Effector CD4-positive, alpha-beta T cell (primary cell): ENCODE measurements around the gene NTF4.
"Not testable (repeated sequence)": the region's sequence is repeated elsewhere in the genome, so short reads cannot be mapped to it uniquely, and the experiment has no call there.

Experiments
- DNase-seq: peaks from one replicate; pipeline ENCODE4 v3.0.0-alpha.2; 2020

The NTF4 gene

GRCh38 chr19:49086296-49086695 lies 21.7 kb upstream of the NTF4 start:
- DNase-seq = no peak

DNA sequence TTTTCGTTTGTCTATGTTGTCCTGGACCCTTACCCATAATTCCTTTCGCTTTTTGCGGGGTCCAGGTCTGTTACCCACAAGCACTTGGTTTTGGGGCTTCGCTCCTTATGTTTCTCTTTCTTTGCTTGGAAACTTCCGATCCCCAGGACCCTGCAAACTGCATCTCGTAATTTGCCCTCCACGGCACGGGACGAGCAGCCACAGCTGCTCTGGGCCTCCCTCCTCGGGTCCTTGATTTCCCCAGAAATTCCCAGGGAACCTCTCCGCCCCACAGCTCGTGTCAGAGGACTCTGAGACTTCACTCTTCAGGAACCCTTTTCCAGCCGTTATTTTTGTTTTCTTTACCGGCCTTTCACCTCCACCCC lies 21.2 kb upstream of the NTF4 start:
- no peak for DNase-seq

DNA sequence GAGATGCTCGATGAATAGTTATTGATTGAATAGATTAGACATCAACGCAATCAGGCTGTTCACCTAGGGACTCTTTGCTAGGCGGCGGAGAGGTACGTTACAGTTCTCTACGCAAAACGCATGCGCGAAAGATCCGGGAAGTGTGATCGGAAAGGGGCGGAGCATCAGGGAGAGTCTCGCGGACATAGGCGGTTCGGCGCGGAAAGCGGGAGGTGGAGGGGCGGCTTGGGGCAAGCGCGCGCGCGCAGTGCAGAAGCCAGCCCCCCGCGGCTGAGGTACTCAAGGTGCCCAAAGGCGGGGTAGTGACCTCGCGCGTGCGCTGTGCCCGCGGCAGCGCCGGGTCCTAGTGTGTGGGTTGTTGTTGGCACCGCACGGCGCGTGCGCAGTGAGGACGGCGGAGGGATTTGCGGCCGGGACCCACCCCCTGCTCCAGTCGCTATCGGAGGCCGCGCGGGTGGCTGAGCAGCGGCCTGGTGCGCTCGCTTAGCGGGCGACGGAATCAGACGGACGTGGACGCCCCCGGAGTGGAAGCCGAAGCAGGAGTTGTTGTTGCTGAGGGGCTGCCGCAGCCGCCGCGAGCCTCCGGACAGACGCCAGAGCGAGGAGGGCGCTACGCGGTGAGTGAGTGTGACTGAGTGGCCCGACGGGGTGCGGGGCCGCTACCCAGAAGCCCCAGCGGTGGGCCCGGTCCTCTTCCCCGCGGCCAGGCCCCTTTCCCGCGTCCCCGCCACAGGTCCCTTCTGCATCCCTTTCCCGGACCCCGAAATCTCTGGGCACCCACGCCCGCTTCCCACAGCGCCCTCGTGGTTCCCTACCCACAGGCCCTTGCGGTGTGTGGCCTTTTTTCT lies 20.6 kb upstream of the NTF4 start, which contains the start of gene SNRNP70:
Gene SNRNP70 (plus strand): TSS at position 432 of the 848 bp plus-strand sequence. CDS start 964 bp downstream, outside the sequence.
- DNase-seq = peak; percentile 98

DNA sequence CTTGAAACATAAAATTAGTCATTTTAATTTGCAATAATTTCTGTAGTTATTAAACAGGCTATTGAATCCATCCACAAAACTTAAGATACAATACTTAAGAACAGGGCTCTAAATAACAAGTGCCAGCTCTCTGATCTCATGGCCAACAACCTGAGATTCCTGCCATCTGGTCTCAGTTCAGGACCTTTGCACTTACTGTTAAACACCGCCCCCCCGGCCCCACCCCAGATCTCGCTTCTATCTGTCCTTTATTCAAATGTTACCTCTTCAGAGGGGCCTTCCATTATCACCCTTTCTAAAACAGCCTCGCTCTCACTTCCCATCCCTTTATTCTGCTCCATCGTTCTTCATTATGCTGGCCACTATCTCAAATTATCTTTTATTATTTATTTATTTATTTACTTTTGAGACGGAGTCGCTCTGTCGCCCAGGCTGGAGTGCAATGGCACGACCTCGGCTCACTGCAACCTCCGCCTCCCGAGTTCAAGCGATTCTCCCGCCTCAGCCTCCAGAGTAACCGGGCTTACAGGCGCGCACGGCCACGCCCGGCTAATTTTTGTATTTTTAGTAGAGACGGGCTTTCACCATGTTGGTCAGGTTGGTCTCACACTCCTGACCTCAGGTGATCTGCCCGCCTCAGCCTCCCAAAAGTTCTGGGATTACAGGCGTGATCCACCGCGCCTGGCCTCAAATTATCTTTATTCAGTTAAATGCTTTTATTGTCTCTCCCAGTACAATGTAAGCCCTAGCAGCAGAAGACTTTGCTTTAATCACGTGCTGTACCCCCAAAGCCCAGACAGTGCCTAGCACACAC lies 19.8 kb upstream of the NTF4 start:
- no peak for DNase-seq

GRCh38 chr19:49081273-49081672 lies 16.7 kb upstream of the NTF4 start:
- DNase-seq = no peak

GRCh38 chr19:49080392-49080791 lies 15.8 kb upstream of the NTF4 start:
- DNase-seq = no peak

DNA sequence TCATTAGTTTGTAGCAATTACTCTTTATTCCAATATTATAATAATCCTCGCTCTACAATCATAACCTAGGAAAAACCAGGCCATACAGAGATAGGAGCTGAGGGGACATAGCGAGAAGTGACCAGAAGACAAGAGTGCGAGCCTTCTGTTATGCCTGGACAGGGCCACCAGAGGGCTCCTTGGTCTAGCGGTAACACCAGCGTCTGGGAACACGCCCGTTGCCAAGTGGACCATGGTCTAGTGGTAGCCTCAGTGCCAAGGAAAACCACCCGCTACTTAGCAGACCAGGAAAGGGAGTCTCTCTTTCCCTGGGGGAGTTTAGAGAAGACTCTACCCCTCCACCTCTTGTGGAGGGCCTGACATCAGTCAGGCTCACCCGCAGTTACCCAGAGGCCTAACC lies 10.3 kb upstream of the NTF4 start:
- DNase-seq = not testable (repeated sequence)

GRCh38 chr19:49073514-49074378 lies 9.1 kb upstream of the NTF4 start:
- no peak for DNase-seq

DNA sequence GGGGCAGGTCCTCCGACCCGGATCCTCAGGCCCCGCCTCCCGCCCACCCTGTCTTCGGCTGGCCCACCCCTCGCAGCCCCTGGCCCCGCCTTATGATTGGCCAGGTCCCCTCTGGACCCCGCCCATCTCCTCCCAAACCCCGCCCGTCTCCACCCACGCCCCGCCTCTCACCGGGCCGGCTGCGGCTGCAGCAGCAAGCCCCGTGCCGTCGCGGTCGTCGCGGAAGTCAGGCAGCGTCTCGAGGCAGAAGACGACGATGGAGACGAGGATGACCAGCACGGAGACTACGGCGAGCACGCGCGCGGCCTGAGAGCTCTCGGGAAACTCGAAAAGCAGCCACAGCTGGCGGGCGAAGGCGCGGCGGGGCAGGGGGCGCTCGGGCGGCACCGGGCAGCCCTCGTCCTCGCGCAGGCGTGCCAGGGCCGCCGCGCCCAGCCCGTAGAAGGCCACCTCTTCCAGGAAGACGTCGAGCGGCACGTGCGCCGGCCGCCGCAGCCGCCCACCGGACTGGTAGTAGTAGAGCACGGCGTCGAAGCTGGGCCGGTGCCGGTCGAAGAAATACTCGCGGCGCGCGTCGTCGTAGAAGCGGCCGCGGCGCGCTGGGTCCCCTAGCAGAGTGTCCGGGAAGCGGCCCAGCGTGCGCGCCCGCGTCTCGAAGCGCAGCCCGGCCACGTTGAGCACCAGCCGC lies 7.4 kb upstream of the NTF4 start:
- DNase-seq = no peak

DNA sequence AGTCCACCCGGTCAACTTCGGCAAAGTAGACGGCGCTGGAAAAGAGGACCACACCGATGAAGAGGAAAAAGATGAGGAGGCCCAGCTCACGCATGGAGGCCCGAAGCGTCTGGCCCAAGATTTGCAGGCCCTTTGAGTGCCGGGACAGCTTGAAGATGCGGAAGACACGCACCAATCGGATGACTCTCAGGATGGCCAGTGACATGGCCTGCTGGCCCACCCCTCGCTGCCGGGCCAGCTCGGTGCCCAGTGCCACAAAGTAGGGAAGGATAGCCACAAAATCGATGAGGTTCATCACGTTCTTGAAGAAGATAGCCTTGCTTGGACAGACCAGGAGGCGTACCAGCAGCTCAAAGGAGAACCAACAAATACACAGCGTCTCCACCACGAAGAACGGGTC lies 5.8 kb upstream of the NTF4 start:
- no peak for DNase-seq

DNA sequence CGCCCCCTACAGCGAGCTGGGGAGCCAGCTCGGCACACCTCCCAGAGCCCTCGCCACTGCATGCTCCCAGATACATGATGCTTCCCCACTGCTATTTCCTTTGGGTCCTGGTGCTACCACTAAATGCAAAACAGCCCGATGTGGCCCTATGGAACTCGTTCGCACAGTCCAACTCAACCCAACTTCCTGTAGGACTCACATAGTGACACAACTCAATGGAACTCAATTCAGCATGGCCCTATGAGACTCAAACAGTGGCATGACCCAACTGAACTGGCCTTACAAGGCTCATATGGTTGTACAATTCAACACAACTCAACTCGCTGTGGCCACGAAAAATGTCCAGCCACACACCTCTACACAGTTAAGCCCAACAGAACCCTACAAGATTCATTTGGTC lies 4.4 kb upstream of the NTF4 start:
- DNase-seq = no peak

GRCh38 chr19:49067554-49067953 lies 2.9 kb upstream of the NTF4 start:
- no peak for DNase-seq

GRCh38 chr19:49065905-49066512 lies 1.4 kb upstream of the NTF4 start:
- DNase-seq = no peak

DNA sequence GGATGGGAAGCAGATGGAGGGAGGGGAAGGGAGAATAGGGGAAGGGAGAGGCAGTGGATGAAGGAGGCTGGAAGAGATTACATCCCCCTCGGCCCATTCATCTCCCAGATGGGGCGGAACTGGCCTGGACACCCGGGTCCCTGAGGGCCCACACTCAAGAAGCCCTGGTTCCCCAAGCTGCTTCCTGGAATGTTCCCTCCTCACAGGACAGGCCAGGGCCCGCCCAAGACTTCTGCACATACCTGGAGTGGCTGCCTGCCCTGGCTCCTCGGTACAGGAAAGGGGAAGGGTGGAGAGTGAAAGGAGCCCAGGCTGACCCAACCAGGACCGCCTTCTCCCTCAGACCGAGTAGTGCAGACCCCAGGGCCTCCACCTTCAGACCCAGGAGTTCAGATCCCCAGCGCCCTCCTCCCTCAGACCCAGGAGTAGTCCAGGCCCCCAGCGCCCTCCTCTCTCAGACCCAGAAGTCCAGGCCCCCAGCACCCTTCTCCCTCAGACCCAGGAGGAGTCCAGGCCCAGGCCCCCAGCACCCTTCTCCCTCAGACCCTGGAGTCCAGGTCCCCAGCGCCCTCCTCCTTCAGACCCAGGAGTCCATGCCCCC lies 489 bp downstream of the NTF4 start:
- DNase-seq = no peak

DNA sequence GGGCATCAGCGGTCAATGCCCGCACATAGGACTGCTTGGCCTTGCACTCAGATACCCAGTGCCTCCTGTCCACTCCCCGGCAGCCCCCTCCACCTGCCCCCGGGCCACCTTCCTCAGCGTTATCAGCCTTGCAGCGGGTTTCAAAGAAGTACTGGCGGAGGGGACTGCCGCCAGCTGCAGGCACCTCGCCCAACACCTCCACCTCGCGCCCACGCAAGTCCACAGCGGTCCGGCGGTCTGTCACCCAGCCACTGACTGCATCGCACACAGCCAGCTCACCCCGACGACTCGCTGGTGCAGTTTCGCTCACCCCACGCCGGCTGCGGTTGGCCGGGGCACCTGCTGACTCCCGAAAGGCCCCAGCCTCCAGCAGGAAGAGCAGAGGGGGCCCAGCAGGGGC lies 3.2 kb downstream of the NTF4 start:
- no peak for DNase-seq

GRCh38 chr19:49061000-49061399 lies 3.6 kb downstream of the NTF4 start:
- DNase-seq = no peak

GRCh38 chr19:49059053-49059452 lies 5.6 kb downstream of the NTF4 start:
- no peak for DNase-seq

- DNase-seq = no peak
These were observed 6.1 kb downstream of the NTF4 start for GRCh38 chr19:49058562-49058961.

DNA sequence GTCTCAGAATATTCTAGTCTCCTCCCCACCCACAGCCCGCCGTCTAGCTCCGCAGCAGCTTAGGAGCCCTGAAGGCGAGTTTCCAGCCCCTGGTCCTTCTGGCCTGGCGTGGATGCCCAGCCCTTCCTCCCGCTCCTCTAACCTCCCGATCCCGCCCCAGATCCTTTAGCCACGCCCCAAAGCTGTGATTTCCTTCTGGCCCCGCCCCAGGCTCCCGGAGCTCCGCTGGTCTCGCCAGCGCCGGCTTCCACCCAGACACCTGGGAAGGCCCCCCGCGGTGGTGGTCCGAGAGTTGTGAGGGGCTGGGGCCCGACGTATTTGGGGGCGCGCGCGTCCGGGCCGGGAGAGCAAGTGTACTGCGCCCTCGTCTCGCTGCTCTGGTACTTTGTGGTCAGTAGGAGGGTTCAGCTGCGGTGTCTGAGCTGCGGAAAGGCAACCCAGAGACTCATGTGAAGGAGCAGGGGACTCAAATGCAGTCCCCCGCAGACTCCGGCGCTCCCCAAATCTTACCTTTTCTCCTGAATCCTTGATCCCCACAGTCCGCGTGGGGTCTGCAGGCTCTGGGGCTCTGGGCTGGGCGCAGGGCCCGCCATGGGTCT lies 6.9 kb downstream of the NTF4 start, which contains the start of gene CGB7:
Gene CGB7 (minus strand): TSS at position 114 of the 599 bp plus-strand sequence. CDS start 2,374 bp downstream, outside the sequence.
- no peak for DNase-seq

GRCh38 chr19:49056902-49057596 lies 7.6 kb downstream of the NTF4 start:
- not testable (repeated sequence) for DNase-seq
